GM23338 (cell line): ENCODE data around the gene S100A8. TPM values are rescaled to one million over a fixed set of nuclear protein-coding genes. Genes with fewer than 3 reads are reported as not detected.

Source experiments
- ATAC-seq: fragments of 200-7000 bp; cut with Tn5 transposase; 3 replicates; pipeline ENCODE4 v1.9.1; 2020
- DNase-seq: peaks from one replicate; pipeline ENCODE4 v3.0.0-alpha.2; 2015; ENCODE audit warnings: low spot score
- H2AFZ ChIP-seq: fragments of 200-600 bp; sonication (generic); 2 replicates; pipeline ENCODE4 v1.8.0; 2016; ENCODE audit warnings: antibody characterized with exemption, mild to moderate bottlenecking, moderate library complexity
- H3F3A ChIP-seq: fragments of 200-600 bp; sonication (generic); replicated peaks from 2 replicates; pipeline ENCODE4 v1.8.0; 2017; ENCODE audit warnings: antibody characterized with exemption, mixed run types, low read depth
- H3K27ac ChIP-seq: fragments of 200-600 bp; sonication (generic); 2 replicates; pipeline ENCODE4 v1.6.1; 2016; ENCODE audit warnings: low read depth
- H3K27me3 ChIP-seq: fragments of 200-600 bp; sonication (generic); 2 replicates; pipeline ENCODE4 v1.8.0; 2016; ENCODE audit warnings: mild to moderate bottlenecking, mixed run types, moderate library complexity; ENCODE audit not compliant: insufficient read depth
- H3K36me3 ChIP-seq: fragments of 200-600 bp; sonication (generic); 2 replicates; pipeline ENCODE4 v1.8.0; 2016; ENCODE audit warnings: mild to moderate bottlenecking; ENCODE audit not compliant: insufficient read depth
- H3K4me1 ChIP-seq: fragments of 200-600 bp; sonication (generic); 2 replicates; pipeline ENCODE4 v1.8.0; 2016; ENCODE audit warnings: mild to moderate bottlenecking, moderate library complexity; ENCODE audit not compliant: insufficient read depth
- H3K4me2 ChIP-seq: fragments of 200-600 bp; sonication (generic); 2 replicates; pipeline ENCODE4 v1.7.1; 2017; ENCODE audit warnings: mixed run types
- H3K4me3 ChIP-seq: fragments of 200-600 bp; sonication (generic); 2 replicates; pipeline ENCODE4 v1.6.1; 2016; ENCODE audit warnings: mixed run types
- H3K79me2 ChIP-seq: fragments of 200-600 bp; sonication (generic); replicated peaks from 2 replicates; pipeline ENCODE4 v1.8.0; 2017; ENCODE audit warnings: mild to moderate bottlenecking; ENCODE audit not compliant: insufficient read depth
- H3K9me2 ChIP-seq: fragments of 200-600 bp; sonication (generic); 2 replicates; pipeline ENCODE4 v1.8.0; 2017; ENCODE audit not compliant: insufficient read depth
- H4K20me1 ChIP-seq: fragments of 200-600 bp; sonication (generic); replicated peaks from 2 replicates; pipeline ENCODE4 v1.8.0; 2017; ENCODE audit warnings: mild to moderate bottlenecking; ENCODE audit not compliant: insufficient read depth
- H3K27ac Mint-ChIP-seq: 2 replicates; pipeline ENCODE4 v1.8.0; 2020; ENCODE audit warnings: inconsistent platforms, mild to moderate bottlenecking, moderate library complexity, mixed read lengths
- H3K27me3 Mint-ChIP-seq: 3 replicates; pipeline ENCODE4 v1.8.0; 2022; ENCODE audit warnings: low read depth, mild to moderate bottlenecking, moderate library complexity, mixed read lengths, inconsistent platforms; ENCODE audit not compliant: insufficient read depth, poor library complexity
- H3K36me3 Mint-ChIP-seq: 3 replicates; pipeline ENCODE4 v1.8.0; 2021; ENCODE audit warnings: low read depth, mild to moderate bottlenecking, inconsistent platforms, moderate library complexity, mixed read lengths
- H3K4me1 Mint-ChIP-seq: 3 replicates; pipeline ENCODE4 v1.8.0; 2020; ENCODE audit warnings: mild to moderate bottlenecking, inconsistent platforms, mixed read lengths
- H3K4me3 Mint-ChIP-seq: 3 replicates; pipeline ENCODE4 v1.8.0; 2021; ENCODE audit warnings: moderate library complexity, mild to moderate bottlenecking, inconsistent platforms, mixed read lengths
- H3K9me3 Mint-ChIP-seq: 3 replicates; pipeline ENCODE4 v1.8.0; 2020; ENCODE audit warnings: moderate library complexity, mild to moderate bottlenecking, inconsistent platforms, mixed read lengths
- CREB1 ChIP-seq: fragments of 250-450 bp; sonication (Bioruptor Pico); IDR thresholded peaks from 2 replicates; pipeline ENCODE4 v1.5.0; 2020; ENCODE audit warnings: low read depth, mild to moderate bottlenecking, moderate library complexity
- CTCF ChIP-seq, 2 experiments: fragments of 200-600 bp in 1 of 2; sonication (generic) in 1 of 2; conservative IDR thresholded peaks; 2 replicates each; pipeline versions ENCODE4 v1.5.1 to v1.6.1; 2016 to 2017; ENCODE audit warnings: antibody characterized with exemption in 2 of 2, low read depth in 2 of 2, mild to moderate bottlenecking in 2 of 2, moderate library complexity in 1 of 2
- EZH2 ChIP-seq: fragments of 200-600 bp; sonication (generic); IDR thresholded peaks from one replicate; pipeline ENCODE4 v1.8.0; 2017; ENCODE audit warnings: antibody characterized with exemption, mild to moderate bottlenecking, low read depth; ENCODE audit not compliant: unreplicated experiment
- EZH2phosphoT487 ChIP-seq: fragments of 200-600 bp; sonication (generic); IDR thresholded peaks from one replicate; pipeline ENCODE4 v1.8.1; 2018; ENCODE audit warnings: antibody characterized with exemption; ENCODE audit not compliant: unreplicated experiment
- JUNB ChIP-seq: IDR thresholded peaks from one replicate; pipeline ENCODE4 v1.6.1; 2016; ENCODE audit warnings: antibody characterized with exemption; ENCODE audit not compliant: unreplicated experiment
- NANOG ChIP-seq: IDR thresholded peaks from 2 replicates; pipeline ENCODE4 v1.6.1; 2016; ENCODE audit warnings: antibody characterized with exemption, borderline replicate concordance
- POLR2AphosphoS5 ChIP-seq: IDR thresholded peaks from 2 replicates; pipeline ENCODE4 v1.6.1; 2016; ENCODE audit warnings: antibody characterized with exemption, low read depth
- REST ChIP-seq: IDR thresholded peaks from one replicate; pipeline ENCODE4 v1.6.1; 2018; ENCODE audit warnings: antibody characterized with exemption; ENCODE audit not compliant: unreplicated experiment
- STAT1 ChIP-seq: IDR thresholded peaks from one replicate; pipeline ENCODE4 v1.6.1; 2016; ENCODE audit warnings: antibody characterized with exemption; ENCODE audit not compliant: unreplicated experiment
- ZNF114 ChIP-seq: fragments of 250-450 bp; sonication (Bioruptor Pico); IDR thresholded peaks from 2 replicates; pipeline ENCODE4 v1.5.0; 2020; ENCODE audit warnings: mild to moderate bottlenecking, moderate library complexity
- ZNF331 ChIP-seq: fragments of 250-450 bp; sonication (Bioruptor Pico); IDR thresholded peaks from 2 replicates; pipeline ENCODE4 v1.5.0; 2020; ENCODE audit warnings: low read depth, mild to moderate bottlenecking, moderate library complexity
- polyA plus RNA-seq: library from polyadenylated mRNA; unstranded; fragments of >200 nt; fragmentation: Nextera tagmentation; extraction: Ambion mirVana; gene quantifications from 2 replicates; pipeline ENCODE4 v1.2.1, GENCODE V29; 2016
- total RNA-seq: library from RNA; depleted of rRNA; stranded (reverse); fragments of >200 nt; shearing (Covaris generic); gene quantifications from 2 replicates; pipeline ENCODE4 v1.2.3, GENCODE V29; 2014
- TF ChIP-seq, protein P1 (sequence below): IDR thresholded peaks from 2 replicates; pipeline ENCODE4 v1.6.1; 2016; ENCODE audit warnings: antibody characterized with exemption
- TF ChIP-seq, protein P2 (sequence below): fragments of 250-450 bp; sonication (Bioruptor Pico); IDR thresholded peaks from 2 replicates; pipeline ENCODE4 v1.5.0; 2020; ENCODE audit warnings: mild to moderate bottlenecking, moderate library complexity

S100A8 gene
- total and polyA plus RNA-seq, 2 experiments from 2014 or later = not detected

DNA sequence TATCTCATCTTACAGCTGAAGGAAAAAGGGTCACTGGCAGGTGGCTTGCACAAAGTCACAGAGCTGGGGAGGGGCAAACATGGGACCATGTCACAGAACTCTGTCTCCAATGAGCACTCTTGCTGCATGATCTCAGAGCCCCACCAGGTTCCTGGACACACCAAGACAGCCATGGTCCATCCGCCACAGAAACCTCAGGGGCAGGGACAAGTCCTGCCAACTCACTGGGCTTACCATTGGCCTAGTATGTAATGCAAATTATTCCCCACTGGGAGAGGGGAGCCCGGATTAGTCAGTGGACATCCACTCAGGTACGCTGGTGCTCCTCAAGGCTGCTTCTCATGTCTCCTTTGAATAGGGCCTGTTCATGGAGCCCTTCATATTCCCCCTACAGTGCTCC lies 39.7 kb upstream of the S100A8 start:
- no peaks in the 10 kb centered on the region for H3K79me2 ChIP-seq
- no peak overlapping the region for H3K27ac ChIP-seq
- H3F3A ChIP-seq = no peaks in the 10 kb centered on the region
- Mint-ChIP-seq H3K36me3 (no peaks in the 10 kb centered on the region), H3K27ac (no peak overlapping the region), H3K4me3 (no peak overlapping the region), H3K4me1 (no peaks in the 10 kb centered on the region; the same call in 2 of the 3 replicates), H3K9me3 (no peaks in the 10 kb centered on the region; the same call in 2 of the 3 replicates), H3K27me3 (peaks cover 5% of the 10 kb centered on the region)
- no peaks in the 10 kb centered on the region for H3K9me2 ChIP-seq
- ATAC-seq (no peak), DNase-seq (no peak)
- TF ChIP-seq NANOG (no peak), EZH2 (no peak), EZH2phosphoT487 (no peak), POLR2AphosphoS5 (no peak), REST (no peak), CREB1 (CRISPR knock-in tag) (no peak), STAT1 (no peak), JUNB (no peak), ZNF331 (no peak), ZNF114 (no peak), CTCF (conservative IDR thresholded peaks at IDR 0.05; ENCODE audit: low read depth in 2 of 2) (no peak)
- TF ChIP-seq, protein P1, sequence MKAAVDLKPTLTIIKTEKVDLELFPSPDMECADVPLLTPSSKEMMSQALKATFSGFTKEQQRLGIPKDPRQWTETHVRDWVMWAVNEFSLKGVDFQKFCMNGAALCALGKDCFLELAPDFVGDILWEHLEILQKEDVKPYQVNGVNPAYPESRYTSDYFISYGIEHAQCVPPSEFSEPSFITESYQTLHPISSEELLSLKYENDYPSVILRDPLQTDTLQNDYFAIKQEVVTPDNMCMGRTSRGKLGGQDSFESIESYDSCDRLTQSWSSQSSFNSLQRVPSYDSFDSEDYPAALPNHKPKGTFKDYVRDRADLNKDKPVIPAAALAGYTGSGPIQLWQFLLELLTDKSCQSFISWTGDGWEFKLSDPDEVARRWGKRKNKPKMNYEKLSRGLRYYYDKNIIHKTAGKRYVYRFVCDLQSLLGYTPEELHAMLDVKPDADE = no peak
- TF ChIP-seq, protein P2, sequence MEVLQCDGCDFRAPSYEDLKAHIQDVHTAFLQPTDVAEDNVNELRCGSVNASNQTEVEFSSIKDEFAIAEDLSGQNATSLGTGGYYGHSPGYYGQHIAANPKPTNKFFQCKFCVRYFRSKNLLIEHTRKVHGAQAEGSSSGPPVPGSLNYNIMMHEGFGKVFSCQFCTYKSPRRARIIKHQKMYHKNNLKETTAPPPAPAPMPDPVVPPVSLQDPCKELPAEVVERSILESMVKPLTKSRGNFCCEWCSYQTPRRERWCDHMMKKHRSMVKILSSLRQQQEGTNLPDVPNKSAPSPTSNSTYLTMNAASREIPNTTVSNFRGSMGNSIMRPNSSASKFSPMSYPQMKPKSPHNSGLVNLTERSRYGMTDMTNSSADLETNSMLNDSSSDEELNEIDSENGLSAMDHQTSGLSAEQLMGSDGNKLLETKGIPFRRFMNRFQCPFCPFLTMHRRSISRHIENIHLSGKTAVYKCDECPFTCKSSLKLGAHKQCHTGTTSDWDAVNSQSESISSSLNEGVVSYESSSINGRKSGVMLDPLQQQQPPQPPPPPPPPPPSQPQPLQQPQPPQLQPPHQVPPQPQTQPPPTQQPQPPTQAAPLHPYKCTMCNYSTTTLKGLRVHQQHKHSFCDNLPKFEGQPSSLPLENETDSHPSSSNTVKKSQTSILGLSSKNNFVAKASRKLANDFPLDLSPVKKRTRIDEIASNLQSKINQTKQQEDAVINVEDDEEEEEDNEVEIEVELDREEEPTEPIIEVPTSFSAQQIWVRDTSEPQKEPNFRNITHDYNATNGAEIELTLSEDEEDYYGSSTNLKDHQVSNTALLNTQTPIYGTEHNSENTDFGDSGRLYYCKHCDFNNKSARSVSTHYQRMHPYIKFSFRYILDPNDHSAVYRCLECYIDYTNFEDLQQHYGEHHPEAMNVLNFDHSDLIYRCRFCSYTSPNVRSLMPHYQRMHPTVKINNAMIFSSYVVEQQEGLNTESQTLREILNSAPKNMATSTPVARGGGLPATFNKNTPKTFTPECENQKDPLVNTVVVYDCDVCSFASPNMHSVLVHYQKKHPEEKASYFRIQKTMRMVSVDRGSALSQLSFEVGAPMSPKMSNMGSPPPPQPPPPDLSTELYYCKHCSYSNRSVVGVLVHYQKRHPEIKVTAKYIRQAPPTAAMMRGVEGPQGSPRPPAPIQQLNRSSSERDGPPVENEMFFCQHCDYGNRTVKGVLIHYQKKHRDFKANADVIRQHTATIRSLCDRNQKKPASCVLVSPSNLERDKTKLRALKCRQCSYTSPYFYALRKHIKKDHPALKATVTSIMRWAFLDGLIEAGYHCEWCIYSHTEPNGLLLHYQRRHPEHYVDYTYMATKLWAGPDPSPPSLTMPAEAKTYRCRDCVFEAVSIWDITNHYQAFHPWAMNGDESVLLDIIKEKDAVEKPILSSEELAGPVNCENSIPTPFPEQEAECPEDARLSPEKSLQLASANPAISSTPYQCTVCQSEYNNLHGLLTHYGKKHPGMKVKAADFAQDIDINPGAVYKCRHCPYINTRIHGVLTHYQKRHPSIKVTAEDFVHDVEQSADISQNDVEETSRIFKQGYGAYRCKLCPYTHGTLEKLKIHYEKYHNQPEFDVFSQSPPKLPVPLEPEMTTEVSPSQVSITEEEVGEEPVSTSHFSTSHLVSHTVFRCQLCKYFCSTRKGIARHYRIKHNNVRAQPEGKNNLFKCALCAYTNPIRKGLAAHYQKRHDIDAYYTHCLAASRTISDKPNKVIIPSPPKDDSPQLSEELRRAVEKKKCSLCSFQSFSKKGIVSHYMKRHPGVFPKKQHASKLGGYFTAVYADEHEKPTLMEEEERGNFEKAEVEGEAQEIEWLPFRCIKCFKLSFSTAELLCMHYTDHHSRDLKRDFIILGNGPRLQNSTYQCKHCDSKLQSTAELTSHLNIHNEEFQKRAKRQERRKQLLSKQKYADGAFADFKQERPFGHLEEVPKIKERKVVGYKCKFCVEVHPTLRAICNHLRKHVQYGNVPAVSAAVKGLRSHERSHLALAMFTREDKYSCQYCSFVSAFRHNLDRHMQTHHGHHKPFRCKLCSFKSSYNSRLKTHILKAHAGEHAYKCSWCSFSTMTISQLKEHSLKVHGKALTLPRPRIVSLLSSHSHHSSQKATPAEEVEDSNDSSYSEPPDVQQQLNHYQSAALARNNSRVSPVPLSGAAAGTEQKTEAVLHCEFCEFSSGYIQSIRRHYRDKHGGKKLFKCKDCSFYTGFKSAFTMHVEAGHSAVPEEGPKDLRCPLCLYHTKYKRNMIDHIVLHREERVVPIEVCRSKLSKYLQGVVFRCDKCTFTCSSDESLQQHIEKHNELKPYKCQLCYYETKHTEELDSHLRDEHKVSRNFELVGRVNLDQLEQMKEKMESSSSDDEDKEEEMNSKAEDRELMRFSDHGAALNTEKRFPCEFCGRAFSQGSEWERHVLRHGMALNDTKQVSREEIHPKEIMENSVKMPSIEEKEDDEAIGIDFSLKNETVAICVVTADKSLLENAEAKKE (CRISPR knock-in tag) = no peak
- no peak overlapping the region for H3K4me2 ChIP-seq
- no peaks in the 10 kb centered on the region for H3K36me3 ChIP-seq
- H3K4me3 ChIP-seq = no peak overlapping the region
- no peaks in the 10 kb centered on the region for H3K27me3 ChIP-seq
- H4K20me1 ChIP-seq = no peaks in the 10 kb centered on the region
- no peaks in the 10 kb centered on the region for H3K4me1 ChIP-seq
- no peak overlapping the region for H2AFZ ChIP-seq
